LNCaP clone FGC (cell line): ENCODE measurements around the gene TADA2B.

Experiments used
- DNase-seq: peaks from one replicate; pipeline ENCODE4 v3.0.0-alpha.2; 2011; ENCODE audit warnings: low read depth
- H3K4me3 ChIP-seq: 2 replicates; pipeline ENCODE4 v1.5.1; 2011; ENCODE audit warnings: mild to moderate bottlenecking, low read depth, low read length, control low read depth
- CTCF ChIP-seq: IDR thresholded peaks from 2 replicates; pipeline ENCODE4 v1.5.1; 2012; ENCODE audit warnings: mild to moderate bottlenecking; ENCODE audit not compliant: control insufficient read depth, insufficient read depth; ENCODE audit errors: extremely low read depth

TADA2B gene

GRCh38 chr4:7055111-7055989 is 12.2 kb downstream of the TADA2B start:
- no peak for TF ChIP-seq CTCF
- DNase-seq: no peak
- no peak overlapping the region for H3K4me3 ChIP-seq

DNA sequence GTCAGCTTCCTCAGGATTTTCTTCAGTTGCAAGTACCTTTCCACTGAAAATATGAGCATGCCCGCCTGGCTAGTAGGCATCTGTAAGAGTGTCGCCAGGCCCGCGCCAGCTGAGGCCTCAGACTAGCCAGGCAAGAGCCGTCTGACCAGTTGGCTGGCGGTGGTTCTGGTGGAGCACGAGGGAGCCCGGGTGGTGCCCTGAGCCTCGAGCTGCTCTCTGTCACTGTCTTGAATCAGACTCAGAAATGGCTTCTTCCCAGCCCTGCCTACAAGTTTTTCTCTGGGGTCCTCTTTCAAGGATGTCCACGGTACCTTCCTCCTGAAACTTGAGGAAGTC is 12.8 kb downstream of the TADA2B start:
- no peak overlapping the region for H3K4me3 ChIP-seq
- no peak for TF ChIP-seq CTCF
- no peak for DNase-seq

- TF ChIP-seq CTCF: no peak
- DNase-seq: no peak
- no peak overlapping the region for H3K4me3 ChIP-seq
These were observed 15.6 kb downstream of the TADA2B start for GRCh38 chr4:7058792-7059191.

DNA sequence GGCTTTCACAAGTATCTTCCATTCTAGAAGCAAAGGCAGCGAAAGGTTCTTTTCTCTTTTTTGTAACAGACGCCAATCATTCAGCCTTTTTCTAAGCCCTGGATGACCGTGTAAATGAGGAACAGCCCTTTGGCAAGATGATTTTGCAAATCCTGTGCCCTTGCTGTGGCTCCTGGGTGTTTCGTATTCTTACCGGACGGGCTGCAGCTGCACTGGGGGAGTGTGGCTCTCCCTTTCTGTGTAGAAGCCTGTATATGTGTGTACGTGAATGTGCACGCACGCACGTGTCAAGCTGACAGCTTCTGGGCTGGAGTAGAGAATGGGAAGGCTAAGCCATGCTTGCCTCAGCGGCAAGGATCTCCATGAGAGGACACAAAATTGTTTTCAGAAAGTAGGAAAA is 16.5 kb downstream of the TADA2B start:
- DNase-seq: no peak
- no peak for TF ChIP-seq CTCF
- no peak overlapping the region for H3K4me3 ChIP-seq

DNA sequence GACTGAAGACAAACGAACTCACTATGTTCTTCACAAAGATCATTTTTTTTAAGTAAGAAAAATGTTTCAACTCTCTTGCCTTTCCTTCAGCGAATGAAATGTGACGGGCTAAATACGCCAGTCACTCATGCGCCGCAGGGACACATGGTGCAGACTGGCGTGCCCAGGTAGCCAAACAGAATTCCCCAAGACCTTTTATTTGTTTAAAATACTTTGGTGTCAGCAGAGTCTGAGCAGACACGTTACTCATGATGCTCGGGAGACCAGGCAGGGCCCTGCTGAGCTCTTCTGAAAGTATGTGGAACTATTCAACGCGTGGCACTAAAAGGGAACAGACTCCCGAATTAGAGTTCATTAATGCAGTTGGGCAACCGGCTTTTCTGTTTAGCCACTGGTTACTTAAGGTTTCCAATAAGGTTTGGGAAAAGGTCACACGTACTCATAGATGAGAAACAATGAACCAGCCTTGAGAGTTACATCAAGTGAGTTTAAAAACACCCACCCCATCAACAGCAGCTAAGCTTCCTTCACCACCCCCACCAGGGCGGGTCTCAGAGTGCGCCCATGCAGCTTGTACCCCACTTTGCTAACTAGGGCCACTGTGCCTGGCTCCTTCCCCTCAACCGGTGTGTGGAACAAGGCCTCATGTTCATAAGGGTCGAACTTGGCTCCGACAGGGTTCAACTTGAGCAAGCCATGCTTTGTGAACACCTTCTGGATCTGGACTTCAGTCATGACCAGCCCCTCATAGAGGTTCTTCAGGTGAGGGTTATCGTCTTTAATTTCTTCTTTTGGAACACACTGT is 17.4 kb downstream of the TADA2B start:
- no peak for DNase-seq
- no peak for TF ChIP-seq CTCF
- no peak overlapping the region for H3K4me3 ChIP-seq

GRCh38 chr4:7061815-7062214 is 18.6 kb downstream of the TADA2B start:
- DNase-seq: no peak
- TF ChIP-seq CTCF: no peak
- H3K4me3 ChIP-seq: no peak overlapping the region
